Prostate gland (tissue), 2 donors: ENCODE data around the gene NBEAL1.
"Not testable (repeated sequence)": the region's sequence is repeated elsewhere in the genome, so short reads cannot be mapped to it uniquely, and the experiment has no call there.

Experiments used
- POLR2A ChIP-seq: fragments of 450-650 bp; IDR thresholded peaks from one replicate; pipeline ENCODE4 v1.6.1; 2016; ENCODE audit warnings: antibody characterized with exemption, mild to moderate bottlenecking
- POLR2AphosphoS5 ChIP-seq: sonication (generic); formaldehyde crosslinking; IDR thresholded peaks from one replicate; pipeline ENCODE4 v1.6.1; 2017; ENCODE audit warnings: antibody characterized with exemption
- TF ChIP-seq, protein P1 (sequence below), 4 experiments: fragments of 200-600 bp in 2 of 4; fragments of 450-650 bp in 2 of 4; sonication (generic) in 2 of 4; IDR thresholded peaks; 1 replicate in 3 of 4; 2 replicates in 1 of 4; pipeline ENCODE4 v1.5.1; 2016 to 2019; ENCODE audit warnings: antibody characterized with exemption in 4 of 4, mild to moderate bottlenecking in 2 of 4, moderate library complexity in 2 of 4

- TF ChIP-seq, protein P1, sequence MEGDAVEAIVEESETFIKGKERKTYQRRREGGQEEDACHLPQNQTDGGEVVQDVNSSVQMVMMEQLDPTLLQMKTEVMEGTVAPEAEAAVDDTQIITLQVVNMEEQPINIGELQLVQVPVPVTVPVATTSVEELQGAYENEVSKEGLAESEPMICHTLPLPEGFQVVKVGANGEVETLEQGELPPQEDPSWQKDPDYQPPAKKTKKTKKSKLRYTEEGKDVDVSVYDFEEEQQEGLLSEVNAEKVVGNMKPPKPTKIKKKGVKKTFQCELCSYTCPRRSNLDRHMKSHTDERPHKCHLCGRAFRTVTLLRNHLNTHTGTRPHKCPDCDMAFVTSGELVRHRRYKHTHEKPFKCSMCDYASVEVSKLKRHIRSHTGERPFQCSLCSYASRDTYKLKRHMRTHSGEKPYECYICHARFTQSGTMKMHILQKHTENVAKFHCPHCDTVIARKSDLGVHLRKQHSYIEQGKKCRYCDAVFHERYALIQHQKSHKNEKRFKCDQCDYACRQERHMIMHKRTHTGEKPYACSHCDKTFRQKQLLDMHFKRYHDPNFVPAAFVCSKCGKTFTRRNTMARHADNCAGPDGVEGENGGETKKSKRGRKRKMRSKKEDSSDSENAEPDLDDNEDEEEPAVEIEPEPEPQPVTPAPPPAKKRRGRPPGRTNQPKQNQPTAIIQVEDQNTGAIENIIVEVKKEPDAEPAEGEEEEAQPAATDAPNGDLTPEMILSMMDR (IDR thresholded peaks at IDR 0.05): not testable (repeated sequence)
- TF ChIP-seq POLR2A, POLR2AphosphoS5: not testable (repeated sequence)
Measured at GRCh38 chr2:203162722-203163121, 148.0 kb downstream of the NBEAL1 start.
